Upper lobe of left lung (tissue), 4 donors: ENCODE measurements around the gene ADGRF4.

Experiments used
- CTCF ChIP-seq, 6 experiments: fragments of 450-650 bp in 4 of 6; fragments of 200-600 bp in 2 of 6; sonication (generic) in 2 of 6; IDR thresholded peaks; one replicate each; pipeline ENCODE4 v1.5.1; 2016 to 2019; ENCODE audit warnings: antibody characterized with exemption in 6 of 6
- POLR2A ChIP-seq, 4 donors: fragments of 450-650 bp; IDR thresholded peaks; one replicate each; pipeline ENCODE4 v1.5.1; 2016 to 2017; ENCODE audit warnings: antibody characterized with exemption in 4 of 4, mild to moderate bottlenecking in 2 of 4

- no peak for TF ChIP-seq CTCF (IDR thresholded peaks at IDR 0.05)
- no peak for TF ChIP-seq POLR2A (IDR thresholded peaks at IDR 0.05)
These were observed 3.0 kb downstream of the ADGRF4 start for GRCh38 chr6:47701363-47701762.
